HepG2 (cell line): ENCODE results near the gene FCER1G. TPM values are rescaled to one million over a fixed set of nuclear protein-coding genes. Genes with fewer than 3 reads are reported as not detected.

Experiments used
- ARID5B ChIP-seq: IDR thresholded peaks from 2 replicates; pipeline ENCODE4 v1.4.0; 2020; ENCODE audit warnings: mild to moderate bottlenecking, missing genetic modification reagents
- NRL ChIP-seq: sonication (generic); formaldehyde crosslinking; IDR thresholded peaks from 2 replicates; pipeline ENCODE4 v1.5.0; 2020; ENCODE audit warnings: missing genetic modification reagents, mild to moderate bottlenecking, moderate library complexity, borderline replicate concordance
- SIN3B ChIP-seq: fragments of 150-350 bp; IDR thresholded peaks from 2 replicates; pipeline ENCODE4 v1.6.1; 2014; ENCODE audit warnings: low read length
- TCF7L2 ChIP-seq: IDR thresholded peaks from 2 replicates; pipeline ENCODE4 v1.6.1; 2011; ENCODE audit warnings: mild to moderate bottlenecking, low read depth, low read length, moderate library complexity
- TRAFD1 ChIP-seq: sonication (generic); formaldehyde crosslinking; IDR thresholded peaks from 2 replicates; pipeline ENCODE4 v1.5.1; 2020; ENCODE audit warnings: missing genetic modification reagents, mild to moderate bottlenecking, borderline replicate concordance
- ZNF143 ChIP-seq: sonication (generic); formaldehyde crosslinking; IDR thresholded peaks from 2 replicates; pipeline ENCODE4 v1.4.0; 2020; ENCODE audit warnings: missing genetic modification reagents
- ZNF17 ChIP-seq: sonication (generic); formaldehyde crosslinking; IDR thresholded peaks from 2 replicates; pipeline ENCODE4 v1.5.0; 2020; ENCODE audit warnings: mild to moderate bottlenecking, missing genetic modification reagents
- ZNF331 ChIP-seq: sonication (generic); formaldehyde crosslinking; IDR thresholded peaks from 2 replicates; pipeline ENCODE4 v1.4.0; 2020; ENCODE audit warnings: missing genetic modification reagents
- ZNF446 ChIP-seq: sonication (generic); formaldehyde crosslinking; IDR thresholded peaks from 2 replicates; pipeline ENCODE4 v1.5.0; 2020; ENCODE audit warnings: mild to moderate bottlenecking, missing genetic modification reagents
- ZNF646 ChIP-seq: sonication (generic); formaldehyde crosslinking; IDR thresholded peaks from 2 replicates; pipeline ENCODE4 v1.9.0; 2021; ENCODE audit warnings: mild to moderate bottlenecking, missing genetic modification reagents
- ZNF678 ChIP-seq: sonication (generic); formaldehyde crosslinking; IDR thresholded peaks from 2 replicates; pipeline ENCODE4 v1.4.0; 2020; ENCODE audit warnings: mild to moderate bottlenecking, missing genetic modification reagents
- polyA plus RNA-seq, 8 experiments: library from polyadenylated mRNA; depleted of rRNA in 3 of 8; stranded (reverse) in 7 of 8; unstranded in 1 of 8; fragments of >200 nt; fragmentation: Illumina TruSeq in 4 of 8; extraction: Trizol in 4 of 8; gene quantifications; 2 replicates each; pipeline versions ENCODE4 v1.2.1 to v1.2.3, GENCODE V29; 2011 to 2016; ENCODE audit warnings: low read depth in 4 of 8, missing spikeins in 1 of 8, mixed read lengths in 1 of 8; ENCODE audit not compliant: insufficient read depth in 1 of 8
- total RNA-seq, 5 experiments: library from RNA; depleted of rRNA; stranded (reverse); fragments of >200 nt; fragmentation: Illumina TruSeq; extraction: Trizol; gene quantifications; 2 replicates each; pipeline ENCODE4 v1.2.3, GENCODE V29; 2016; ENCODE audit warnings: low read depth in 1 of 5
- TF ChIP-seq, protein P1 (sequence below): sonication (generic); formaldehyde crosslinking; conservative IDR thresholded peaks from 2 replicates; pipeline ENCODE4 v1.4.0; 2020; ENCODE audit warnings: mild to moderate bottlenecking, missing genetic modification reagents, moderate library complexity

The FCER1G gene
- total and polyA plus RNA-seq, 2 of the 13 experiments (the other 11 are each of a cell fraction or from before 2014, with no cell fraction given), result 1.3 to 6.4 TPM

GRCh38 chr1:161227196-161227871 is 12.2 kb downstream of the FCER1G start (continued):
- peak; percentile 70; the same call in 1 of the 2 replicates for TF ChIP-seq ZNF646 (CRISPR knock-in tag)
- TF ChIP-seq, protein P1, sequence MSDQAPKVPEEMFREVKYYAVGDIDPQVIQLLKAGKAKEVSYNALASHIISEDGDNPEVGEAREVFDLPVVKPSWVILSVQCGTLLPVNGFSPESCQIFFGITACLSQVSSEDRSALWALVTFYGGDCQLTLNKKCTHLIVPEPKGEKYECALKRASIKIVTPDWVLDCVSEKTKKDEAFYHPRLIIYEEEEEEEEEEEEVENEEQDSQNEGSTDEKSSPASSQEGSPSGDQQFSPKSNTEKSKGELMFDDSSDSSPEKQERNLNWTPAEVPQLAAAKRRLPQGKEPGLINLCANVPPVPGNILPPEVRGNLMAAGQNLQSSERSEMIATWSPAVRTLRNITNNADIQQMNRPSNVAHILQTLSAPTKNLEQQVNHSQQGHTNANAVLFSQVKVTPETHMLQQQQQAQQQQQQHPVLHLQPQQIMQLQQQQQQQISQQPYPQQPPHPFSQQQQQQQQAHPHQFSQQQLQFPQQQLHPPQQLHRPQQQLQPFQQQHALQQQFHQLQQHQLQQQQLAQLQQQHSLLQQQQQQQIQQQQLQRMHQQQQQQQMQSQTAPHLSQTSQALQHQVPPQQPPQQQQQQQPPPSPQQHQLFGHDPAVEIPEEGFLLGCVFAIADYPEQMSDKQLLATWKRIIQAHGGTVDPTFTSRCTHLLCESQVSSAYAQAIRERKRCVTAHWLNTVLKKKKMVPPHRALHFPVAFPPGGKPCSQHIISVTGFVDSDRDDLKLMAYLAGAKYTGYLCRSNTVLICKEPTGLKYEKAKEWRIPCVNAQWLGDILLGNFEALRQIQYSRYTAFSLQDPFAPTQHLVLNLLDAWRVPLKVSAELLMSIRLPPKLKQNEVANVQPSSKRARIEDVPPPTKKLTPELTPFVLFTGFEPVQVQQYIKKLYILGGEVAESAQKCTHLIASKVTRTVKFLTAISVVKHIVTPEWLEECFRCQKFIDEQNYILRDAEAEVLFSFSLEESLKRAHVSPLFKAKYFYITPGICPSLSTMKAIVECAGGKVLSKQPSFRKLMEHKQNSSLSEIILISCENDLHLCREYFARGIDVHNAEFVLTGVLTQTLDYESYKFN (CRISPR knock-in tag), result 0 out of 2 replicates have a peak, but pooled peaks have one; percentile 4
- TF ChIP-seq TRAFD1, result no peak
- TF ChIP-seq SIN3B, result 0 out of 2 replicates have a peak, but pooled peaks have one; percentile 19
- TF ChIP-seq NRL (CRISPR knock-in tag), result no peak
- no peak for TF ChIP-seq ZNF678 (CRISPR knock-in tag)
- TF ChIP-seq ZNF17 (CRISPR knock-in tag), result no peak
- TF ChIP-seq ZNF446, result 0 out of 2 replicates have a peak, but pooled peaks have one; percentile 27
- TF ChIP-seq TCF7L2, result no peak
- peak; percentile 61; the same call in 1 of the 2 replicates for TF ChIP-seq ZNF331 (CRISPR knock-in tag)
- TF ChIP-seq ZNF143 (CRISPR knock-in tag), result 0 out of 2 replicates have a peak, but pooled peaks have one; percentile 32
- peak; percentile 23; the same call in 1 of the 2 replicates for TF ChIP-seq ARID5B
